Psoas muscle (tissue), 8 donors: Measurements from ENCODE around the gene ATOH7. TPM values are rescaled to one million over a fixed set of nuclear protein-coding genes. Genes with fewer than 3 reads are reported as not detected.

ENCODE experiments used
- ATAC-seq, 4 donors: fragments of 200-7000 bp; cut with Tn5 transposase; one replicate each; pipeline ENCODE4 v1.9.1; 2020; ENCODE audit warnings: moderate library complexity in 3 of 4, mild to moderate bottlenecking in 2 of 4
- DNase-seq, 2 donors: peaks; one replicate each; pipeline ENCODE4 v3.0.0-alpha.2; 2020
- H3K27ac ChIP-seq: fragments of 200-600 bp; one replicate; pipeline ENCODE4 v1.8.0; 2022
- H3K27me3 ChIP-seq, 3 donors: fragments of 200-600 bp in 1 of 3; one replicate each; pipeline versions ENCODE4 v1.6.1 to v1.8.0; 2013 to 2022; ENCODE audit warnings: low read length in 2 of 3, mild to moderate bottlenecking in 2 of 3, moderate library complexity in 1 of 3; ENCODE audit not compliant: insufficient read depth in 3 of 3
- H3K36me3 ChIP-seq, 2 donors: fragments of 200-600 bp in 1 of 2; one replicate each; pipeline versions ENCODE4 v1.6.1 to v1.8.0; 2013 to 2022; ENCODE audit warnings: low read depth in 1 of 2, mild to moderate bottlenecking in 1 of 2, moderate library complexity in 1 of 2; ENCODE audit not compliant: insufficient read depth in 1 of 2
- H3K4me1 ChIP-seq: fragments of 200-600 bp; one replicate; pipeline ENCODE4 v1.8.0; 2022
- H3K4me3 ChIP-seq: fragments of 200-600 bp; one replicate; pipeline ENCODE4 v1.8.0; 2022; ENCODE audit warnings: mild to moderate bottlenecking
- H3K9me3 ChIP-seq: fragments of 200-600 bp; one replicate; pipeline ENCODE4 v1.8.0; 2022
- WGBS, 3 donors: extraction: QIAGEN DNeasy Blood & Tissue Kit; methylation state at CpG; one replicate each; pipeline versions ENCODE4 v1.1.6 to v1.1.7; 2013; 5-methylcytosine and 5-hydroxymethylcytosine counted together
- intact Hi-C, 2 donors: fragments of 100-400 bp; cut with DNase I; formaldehyde crosslinking; loops; one replicate each; pipeline versions ENCODE4 v1.11.0 to v1.14.2; 2022
- polyA plus RNA-seq, 3 donors: library from polyadenylated mRNA; stranded (reverse); fragments of 200-250 nt; gene quantifications; one replicate each; pipeline ENCODE4 v1.2.3, GENCODE V29; 2013
- total RNA-seq, 4 donors: library from RNA; stranded (reverse); fragmentation: NEBNext Ultra II Directional in 2 of 4; extraction: Animal tissue kit (Norgen Biotek cat#: 25700) in 2 of 4; gene quantifications; one replicate each; pipeline versions ENCODE4 v1.2.1 to v1.2.4, GENCODE V29; 2021 to 2023
- TF ChIP-seq, protein P1 (sequence below): fragments of 200-600 bp; IDR thresholded peaks from one replicate; pipeline ENCODE4 v1.8.0; 2022; ENCODE audit warnings: antibody characterized with exemption
- donor health status: healthy with polysubstance abuse.
- donor health status: DM: no; HTN: no; CAD: no; lungs with moderate emphysema.
- donor health status: Bipolar disorder and iron deficiency.
- donor health status: healthy.
- donor health status: DM: yes; HTN: yes; CAD: no.
- donor health status: DM: no; HTN: no; CAD: no.
- donor health status: DM: no; HTN: no; CAD: no.
- donor health status: DM: yes; HTN: yes; CAD: no.

ATOH7 gene
- total and polyA plus RNA-seq, 7 donors, result 0.17 TPM; not detected in 6

GRCh38 chr10:68233046-68233445 is 1.1 kb upstream of the ATOH7 start:
- peaks cover 3% of the 10 kb centered on the region for H3K4me1 ChIP-seq
- no peak for ATAC-seq
- TF ChIP-seq, protein P1, sequence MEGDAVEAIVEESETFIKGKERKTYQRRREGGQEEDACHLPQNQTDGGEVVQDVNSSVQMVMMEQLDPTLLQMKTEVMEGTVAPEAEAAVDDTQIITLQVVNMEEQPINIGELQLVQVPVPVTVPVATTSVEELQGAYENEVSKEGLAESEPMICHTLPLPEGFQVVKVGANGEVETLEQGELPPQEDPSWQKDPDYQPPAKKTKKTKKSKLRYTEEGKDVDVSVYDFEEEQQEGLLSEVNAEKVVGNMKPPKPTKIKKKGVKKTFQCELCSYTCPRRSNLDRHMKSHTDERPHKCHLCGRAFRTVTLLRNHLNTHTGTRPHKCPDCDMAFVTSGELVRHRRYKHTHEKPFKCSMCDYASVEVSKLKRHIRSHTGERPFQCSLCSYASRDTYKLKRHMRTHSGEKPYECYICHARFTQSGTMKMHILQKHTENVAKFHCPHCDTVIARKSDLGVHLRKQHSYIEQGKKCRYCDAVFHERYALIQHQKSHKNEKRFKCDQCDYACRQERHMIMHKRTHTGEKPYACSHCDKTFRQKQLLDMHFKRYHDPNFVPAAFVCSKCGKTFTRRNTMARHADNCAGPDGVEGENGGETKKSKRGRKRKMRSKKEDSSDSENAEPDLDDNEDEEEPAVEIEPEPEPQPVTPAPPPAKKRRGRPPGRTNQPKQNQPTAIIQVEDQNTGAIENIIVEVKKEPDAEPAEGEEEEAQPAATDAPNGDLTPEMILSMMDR, result no peak
- DNase-seq, result no peak
- H3K4me3 ChIP-seq, result no peak overlapping the region
- WGBS, 3 donors, result 85 to 94% (median 86%) methylated on average over 3 of the region's 3 CpGs
- H3K9me3 ChIP-seq, result no peaks in the 10 kb centered on the region
- H3K27me3 ChIP-seq, result no peaks in the 10 kb centered on the region
- no peaks in the 10 kb centered on the region for H3K36me3 ChIP-seq
- H3K27ac ChIP-seq, result no peak overlapping the region
- intact Hi-C loops, result no loop called here

- 0 to 1% (median 1%) methylated on average over 57 to 81 of the region's 81 CpGs for WGBS, 3 donors
- peaks cover 3% of the 10 kb centered on the region for H3K4me1 ChIP-seq
- peak overlapping the region; percentile 51 for H3K27ac ChIP-seq
- no peaks in the 10 kb centered on the region for H3K9me3 ChIP-seq
- TF ChIP-seq, protein P1, result peak; percentile 16
- no peaks in the 10 kb centered on the region for H3K36me3 ChIP-seq
- intact Hi-C loops, result no loop called here
- ATAC-seq, result peak; percentile 82 to 91 (median 90)
- H3K27me3 ChIP-seq, result no peaks in the 10 kb centered on the region
- DNase-seq, result peak; percentile 65 to 75
- H3K4me3 ChIP-seq, result peak overlapping the region; percentile 70
These were observed 652 bp downstream of the ATOH7 start for GRCh38 chr10:68231106-68231816.

GRCh38 chr10:68230268-68230667 is 1.6 kb downstream of the ATOH7 start:
- Histone ChIP-seq H3K4me1 (peaks cover 3% of the 10 kb centered on the region), H3K4me3 (no peak overlapping the region), H3K27me3 (no peaks in the 10 kb centered on the region), H3K27ac (no peak overlapping the region), H3K36me3 (no peaks in the 10 kb centered on the region), H3K9me3 (no peaks in the 10 kb centered on the region)
- 86 to 89% (median 88%) methylated on average over 5 of the region's 5 CpGs for WGBS, 3 donors
- TF ChIP-seq, protein P1, result no peak
- ATAC-seq (no peak), DNase-seq (no peak)
- intact Hi-C loops, result no loop called here

- H3K27ac ChIP-seq, result no peak overlapping the region
- H3K4me1 ChIP-seq, result no peaks in the 10 kb centered on the region
- ATAC-seq, result peak; percentile 30 to 48 (median 40)
- DNase-seq, result no peak
- peaks cover 0 to 11% of the 10 kb centered on the region in 2 donors for H3K36me3 ChIP-seq
- no peak overlapping the region for H3K4me3 ChIP-seq
- no peaks in the 10 kb centered on the region for H3K27me3 ChIP-seq
- intact Hi-C loops, result loop anchor here in 1 of 2 donors (5.0 kb wide), 1 partner anchor 97 kb away; no protein-coding TSS in a partner anchor
- no peaks in the 10 kb centered on the region for H3K9me3 ChIP-seq
- TF ChIP-seq, protein P1, result no peak
These were observed 7.1 kb downstream of the ATOH7 start for GRCh38 chr10:68224810-68225209.
